TTC549 (cell line): ENCODE results near the gene PRCC.

Experiments
- FAIRE-seq: peaks from 2 replicates; lab custom pipeline; 2012; peaks lifted over from hg19 to GRCh38; lab: Jason Lieb, UNC

PRCC gene

GRCh38 chr1:156797212-156797871, 30.0 kb downstream of the PRCC start:
- peak; percentile 90 for FAIRE-seq

GRCh38 chr1:156801409-156802121, 34.2 kb downstream of the PRCC start:
- no peak for FAIRE-seq

- FAIRE-seq, result no peak
Measured at GRCh38 chr1:156802421-156802935, 35.1 kb downstream of the PRCC start.

GRCh38 chr1:156803086-156803851, 35.9 kb downstream of the PRCC start:
- FAIRE-seq, result no peak

GRCh38 chr1:156804026-156804425, 36.7 kb downstream of the PRCC start:
- FAIRE-seq, result no peak

GRCh38 chr1:156804572-156805243, 37.4 kb downstream of the PRCC start:
- FAIRE-seq, result no peak

GRCh38 chr1:156805766-156806511, 38.6 kb downstream of the PRCC start:
- FAIRE-seq, result no peak

- FAIRE-seq, result no peak
Measured at GRCh38 chr1:156806512-156807440, 39.4 kb downstream of the PRCC start.

GRCh38 chr1:156807627-156808026, 40.3 kb downstream of the PRCC start:
- FAIRE-seq, result no peak

- FAIRE-seq, result no peak
Measured at GRCh38 chr1:156808186-156809030, 41.1 kb downstream of the PRCC start.

GRCh38 chr1:156809281-156809680, 41.9 kb downstream of the PRCC start:
- no peak for FAIRE-seq

GRCh38 chr1:156809711-156810366, 42.5 kb downstream of the PRCC start:
- FAIRE-seq, result no peak

- FAIRE-seq, result no peak
Measured at GRCh38 chr1:156811168-156811567, 43.8 kb downstream of the PRCC start.

- FAIRE-seq, result no peak
Measured at GRCh38 chr1:156812293-156812990, 45.1 kb downstream of the PRCC start.

- FAIRE-seq, result no peak
Measured at GRCh38 chr1:156813298-156813697, 46.0 kb downstream of the PRCC start.

- no peak for FAIRE-seq
Measured at GRCh38 chr1:156813750-156814570, 46.6 kb downstream of the PRCC start.

GRCh38 chr1:156814571-156815260, 47.4 kb downstream of the PRCC start:
- no peak for FAIRE-seq
